ENCODE results near the gene FBXW7. TPM values are rescaled to one million over a fixed set of nuclear protein-coding genes. Genes with fewer than 3 reads are reported as not detected.

Gene FBXW7
- total and polyA plus RNA-seq, 2 of the 8 experiments (the other 6 are each of a cell fraction or from before 2014, with no cell fraction given) = 6.0 to 26.7 TPM

GRCh38 chr4:152578670-152579069 lies 42.8 kb upstream of the FBXW7 start:
- no peaks in the 10 kb centered on the region for H3K79me2 ChIP-seq (ENCODE audit: control insufficient read depth in 1 of 2, insufficient read depth in 2 of 2, low read length in 2 of 2)
- no peak overlapping the region for H2BK5ac ChIP-seq (ENCODE audit: low read depth, low read length)
- H2BK12ac ChIP-seq (ENCODE audit: low read depth, low read length) = no peak overlapping the region
- CTCF ChIA-PET (ENCODE audit: partially characterized antibody) = interaction anchor here (0.7 to 4.3 kb wide), 14 partner anchors 11 to 201 kb away, joined by 3 to 23 read pairs (median 4); no protein-coding TSS in a partner anchor
- no peaks in the 10 kb centered on the region for H3K27me3 ChIP-seq (replicated peaks in 1 of 4; ENCODE audit: control insufficient read depth in 3 of 4, extremely low read depth in 1 of 4, insufficient read depth in 3 of 4, low read length in 3 of 4)
- no peak overlapping the region for H2AFZ ChIP-seq (ENCODE audit: low read length)
- H3K18ac ChIP-seq (ENCODE audit: extremely low read depth, low read length) = no peak overlapping the region
- H4K20me1 ChIP-seq (replicated peaks in 1 of 2; ENCODE audit: control insufficient read depth in 1 of 2, insufficient read depth in 2 of 2, low read length in 2 of 2) = no peaks in the 10 kb centered on the region
- DNase-seq (ENCODE audit: low read depth in 1 of 2, low spot score in 2 of 2) (no peak), FAIRE-seq (no peak)
- H3K4me3 ChIP-seq (ENCODE audit: extremely low read depth in 1 of 4, insufficient read depth in 2 of 4, low read depth in 3 of 4, low read length in 4 of 4) = no peak overlapping the region
- no peaks in the 10 kb centered on the region for H3K23me2 ChIP-seq (ENCODE audit: low read depth, low read length)
- no peak for TF ChIP-seq EGR1 (IDR thresholded peaks at IDR 0.05; ENCODE audit: borderline replicate concordance, low read depth, low read length)
- TF ChIP-seq CTBP2 (IDR thresholded peaks at IDR 0.05; ENCODE audit: borderline replicate concordance, insufficient read depth, insufficient read length, low read length) = no peak
- TF ChIP-seq SP4 (IDR thresholded peaks at IDR 0.05; ENCODE audit: low read length) = no peak
- no peak for TF ChIP-seq BRCA1 (IDR thresholded peaks at IDR 0.05; ENCODE audit: low read depth, low read length)
- TF ChIP-seq KDM1A (IDR thresholded peaks at IDR 0.05; ENCODE audit: borderline replicate concordance, low read length) = no peak
- TF ChIP-seq TCF12 (IDR thresholded peaks at IDR 0.05; ENCODE audit: low read depth, low read length) = no peak
- TF ChIP-seq HDAC2 (IDR thresholded peaks at IDR 0.05; ENCODE audit: borderline replicate concordance in 1 of 2, low read depth in 2 of 2, low read length in 2 of 2) = no peak
- TF ChIP-seq MAFK (IDR thresholded peaks at IDR 0.05; ENCODE audit: low read depth, low read length) = no peak
- TF ChIP-seq USF2 (IDR thresholded peaks at IDR 0.05; ENCODE audit: low read length) = no peak
- no peak for TF ChIP-seq SP2 (IDR thresholded peaks at IDR 0.05; ENCODE audit: low read length)
- TF ChIP-seq RAD21 (IDR thresholded peaks at IDR 0.05 in 1 of 2, conservative IDR thresholded peaks at IDR 0.05 in 1 of 2; ENCODE audit: low read depth in 2 of 2, low read length in 2 of 2) = no peak
- TF ChIP-seq TEAD4 (IDR thresholded peaks at IDR 0.05; ENCODE audit: low read depth, low read length) = no peak
- no peak for TF ChIP-seq FOSL1 (IDR thresholded peaks at IDR 0.05; ENCODE audit: insufficient read depth, low read depth, low read length)
- no peak overlapping the region for H3K27ac ChIP-seq (ENCODE audit: low read depth, low read length)
- no peak overlapping the region for H4K91ac ChIP-seq (replicated peaks; ENCODE audit: insufficient read length, low read length)
- H3K56ac ChIP-seq (replicated peaks; ENCODE audit: insufficient read length, low read depth, low read length) = no peak overlapping the region
- no peaks in the 10 kb centered on the region for H3K79me1 ChIP-seq (ENCODE audit: low read depth, low read length)
- H3K9ac ChIP-seq (replicated peaks in 1 of 4; ENCODE audit: extremely low read depth in 1 of 4, low read depth in 3 of 4, low read length in 3 of 4) = no peak overlapping the region
- H3K9me3 ChIP-seq (ENCODE audit: insufficient read depth in 2 of 2, low read depth in 1 of 2, low read length in 1 of 2) = no peaks in the 10 kb centered on the region
- H3K14ac ChIP-seq (ENCODE audit: insufficient read length) = no peak overlapping the region
- WGBS, 2 experiments (ENCODE audit: extremely low coverage in 1 of 2, insufficient coverage in 1 of 2, insufficient read length in 1 of 2, insufficient replicate concordance in 2 of 2, low coverage in 1 of 2, low lambda C conversion rate in 2 of 2, missing lambda C conversion rate in 1 of 2) = 76% methylated on average over 1 of the region's 1 CpG; no CpG with 5 or more reads in 1 of the 2 experiments
- no peak overlapping the region for H2BK20ac ChIP-seq (ENCODE audit: low read length)
- no peaks in the 10 kb centered on the region for H3K4me1 ChIP-seq (replicated peaks in 1 of 4; ENCODE audit: control insufficient read depth in 3 of 4, insufficient read depth in 4 of 4, low read length in 3 of 4)
- H3K36me3 ChIP-seq (ENCODE audit: control insufficient read depth in 2 of 4, insufficient read depth in 4 of 4, low read length in 3 of 4) = no peaks in the 10 kb centered on the region
- H4K5ac ChIP-seq (ENCODE audit: insufficient read length, low read depth, low read length) = no peak overlapping the region
- no peak overlapping the region for H2AK5ac ChIP-seq (ENCODE audit: low read depth, low read length)
- POLR2A ChIA-PET (ENCODE audit: partially characterized antibody) = no interaction called here
- H2BK15ac ChIP-seq (ENCODE audit: low read length) = no peak overlapping the region
- H3K23ac ChIP-seq (ENCODE audit: insufficient read length) = no peak overlapping the region
- no peak overlapping the region for H3K4ac ChIP-seq (replicated peaks; ENCODE audit: insufficient read length, low read depth, low read length)
- H2BK120ac ChIP-seq (replicated peaks; ENCODE audit: low read depth, low read length) = no peak overlapping the region
- H4K8ac ChIP-seq (ENCODE audit: extremely low read depth, insufficient read depth, low read length) = no peak overlapping the region
- H3K4me2 ChIP-seq (ENCODE audit: insufficient read depth in 1 of 2, low read depth in 2 of 2, low read length in 2 of 2) = no peak overlapping the region
